ENCODE measurements around the gene EEF1B2.

DNA sequence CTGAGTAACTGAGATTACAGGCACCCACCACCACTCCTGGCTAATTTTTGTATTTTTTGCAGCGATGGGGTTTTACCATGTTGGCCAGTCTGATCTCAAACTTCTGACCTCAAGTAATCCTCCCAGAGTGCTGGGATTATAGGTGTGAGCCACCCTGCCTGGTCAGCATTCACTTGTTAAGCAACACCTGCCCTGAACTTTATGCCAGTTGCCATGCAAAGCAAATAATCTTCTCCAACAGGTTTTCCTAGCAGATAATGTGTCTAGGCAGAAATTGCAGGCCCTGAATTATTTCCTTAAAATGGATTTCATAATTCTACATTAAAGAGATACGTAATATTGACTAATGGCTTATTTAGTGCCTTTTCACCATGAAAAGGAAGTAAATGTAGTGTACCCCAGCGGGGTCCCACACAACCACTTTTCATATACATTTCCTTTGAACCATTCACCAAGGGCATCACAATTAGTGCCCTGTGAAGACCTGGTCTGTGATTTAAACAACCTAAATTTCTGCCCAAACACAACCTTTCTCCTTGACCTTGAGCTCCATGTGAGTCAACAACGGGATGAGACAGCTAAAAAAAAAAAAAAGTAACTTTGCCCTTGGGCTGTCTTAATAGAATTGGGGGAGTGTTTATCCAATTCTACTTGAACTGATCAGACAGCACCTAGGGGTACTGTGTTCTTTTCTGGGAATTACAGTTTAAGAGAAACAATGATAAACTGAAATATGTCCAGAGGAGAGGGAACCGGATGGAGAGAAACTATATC lies 41.6 kb downstream of the EEF1B2 start:
- TF ChIP-seq, protein P1, sequence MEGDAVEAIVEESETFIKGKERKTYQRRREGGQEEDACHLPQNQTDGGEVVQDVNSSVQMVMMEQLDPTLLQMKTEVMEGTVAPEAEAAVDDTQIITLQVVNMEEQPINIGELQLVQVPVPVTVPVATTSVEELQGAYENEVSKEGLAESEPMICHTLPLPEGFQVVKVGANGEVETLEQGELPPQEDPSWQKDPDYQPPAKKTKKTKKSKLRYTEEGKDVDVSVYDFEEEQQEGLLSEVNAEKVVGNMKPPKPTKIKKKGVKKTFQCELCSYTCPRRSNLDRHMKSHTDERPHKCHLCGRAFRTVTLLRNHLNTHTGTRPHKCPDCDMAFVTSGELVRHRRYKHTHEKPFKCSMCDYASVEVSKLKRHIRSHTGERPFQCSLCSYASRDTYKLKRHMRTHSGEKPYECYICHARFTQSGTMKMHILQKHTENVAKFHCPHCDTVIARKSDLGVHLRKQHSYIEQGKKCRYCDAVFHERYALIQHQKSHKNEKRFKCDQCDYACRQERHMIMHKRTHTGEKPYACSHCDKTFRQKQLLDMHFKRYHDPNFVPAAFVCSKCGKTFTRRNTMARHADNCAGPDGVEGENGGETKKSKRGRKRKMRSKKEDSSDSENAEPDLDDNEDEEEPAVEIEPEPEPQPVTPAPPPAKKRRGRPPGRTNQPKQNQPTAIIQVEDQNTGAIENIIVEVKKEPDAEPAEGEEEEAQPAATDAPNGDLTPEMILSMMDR (IDR thresholded peaks at IDR 0.05): no peak
- TF ChIP-seq, protein P2, sequence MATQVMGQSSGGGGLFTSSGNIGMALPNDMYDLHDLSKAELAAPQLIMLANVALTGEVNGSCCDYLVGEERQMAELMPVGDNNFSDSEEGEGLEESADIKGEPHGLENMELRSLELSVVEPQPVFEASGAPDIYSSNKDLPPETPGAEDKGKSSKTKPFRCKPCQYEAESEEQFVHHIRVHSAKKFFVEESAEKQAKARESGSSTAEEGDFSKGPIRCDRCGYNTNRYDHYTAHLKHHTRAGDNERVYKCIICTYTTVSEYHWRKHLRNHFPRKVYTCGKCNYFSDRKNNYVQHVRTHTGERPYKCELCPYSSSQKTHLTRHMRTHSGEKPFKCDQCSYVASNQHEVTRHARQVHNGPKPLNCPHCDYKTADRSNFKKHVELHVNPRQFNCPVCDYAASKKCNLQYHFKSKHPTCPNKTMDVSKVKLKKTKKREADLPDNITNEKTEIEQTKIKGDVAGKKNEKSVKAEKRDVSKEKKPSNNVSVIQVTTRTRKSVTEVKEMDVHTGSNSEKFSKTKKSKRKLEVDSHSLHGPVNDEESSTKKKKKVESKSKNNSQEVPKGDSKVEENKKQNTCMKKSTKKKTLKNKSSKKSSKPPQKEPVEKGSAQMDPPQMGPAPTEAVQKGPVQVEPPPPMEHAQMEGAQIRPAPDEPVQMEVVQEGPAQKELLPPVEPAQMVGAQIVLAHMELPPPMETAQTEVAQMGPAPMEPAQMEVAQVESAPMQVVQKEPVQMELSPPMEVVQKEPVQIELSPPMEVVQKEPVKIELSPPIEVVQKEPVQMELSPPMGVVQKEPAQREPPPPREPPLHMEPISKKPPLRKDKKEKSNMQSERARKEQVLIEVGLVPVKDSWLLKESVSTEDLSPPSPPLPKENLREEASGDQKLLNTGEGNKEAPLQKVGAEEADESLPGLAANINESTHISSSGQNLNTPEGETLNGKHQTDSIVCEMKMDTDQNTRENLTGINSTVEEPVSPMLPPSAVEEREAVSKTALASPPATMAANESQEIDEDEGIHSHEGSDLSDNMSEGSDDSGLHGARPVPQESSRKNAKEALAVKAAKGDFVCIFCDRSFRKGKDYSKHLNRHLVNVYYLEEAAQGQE (IDR thresholded peaks at IDR 0.05; ENCODE audit: insufficient read depth in 1 of 2, low read depth in 2 of 2, low read length in 1 of 2): no peak

Measured in Panc1 (cell line).